ENCODE data around the gene OR11A1. TPM values are rescaled to one million over a fixed set of nuclear protein-coding genes. Genes with fewer than 3 reads are reported as not detected.

Gene OR11A1
- total and polyA plus RNA-seq, 12 donors: not detected

DNA sequence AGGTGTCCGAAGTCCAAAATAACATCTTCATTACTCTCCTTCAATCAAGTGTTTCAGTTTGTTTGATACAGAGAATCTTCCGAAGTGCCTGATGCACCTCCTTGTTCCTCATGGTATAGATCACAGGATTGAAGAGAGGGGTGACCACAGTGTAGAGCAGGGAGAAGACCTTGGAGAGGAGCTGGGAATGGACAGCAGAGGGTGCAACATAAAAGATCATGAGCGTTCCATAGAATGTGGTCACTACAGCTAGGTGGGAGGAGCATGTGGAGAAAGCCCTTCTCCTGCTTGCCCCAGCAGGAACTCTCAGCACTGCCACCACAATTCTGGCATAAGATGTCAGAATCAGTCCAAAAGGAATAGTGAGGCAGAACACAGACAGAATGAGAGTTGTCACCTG lies 30.2 kb downstream of the OR11A1 start:
- no peaks in the 10 kb centered on the region for H3K36me3 ChIP-seq (replicated peaks in 1 of 2)
- no peak overlapping the region for H3K27ac ChIP-seq
- H3K4me1 ChIP-seq (replicated peaks in 1 of 2): no peaks in the 10 kb centered on the region
- DNase-seq: no peak
- H3K27me3 ChIP-seq: no peaks in the 10 kb centered on the region
- intact Hi-C loops (cut with DNase I): no loop called here
- no peak for TF ChIP-seq POLR2A (IDR thresholded peaks at IDR 0.05)
- TF ChIP-seq, protein P1, sequence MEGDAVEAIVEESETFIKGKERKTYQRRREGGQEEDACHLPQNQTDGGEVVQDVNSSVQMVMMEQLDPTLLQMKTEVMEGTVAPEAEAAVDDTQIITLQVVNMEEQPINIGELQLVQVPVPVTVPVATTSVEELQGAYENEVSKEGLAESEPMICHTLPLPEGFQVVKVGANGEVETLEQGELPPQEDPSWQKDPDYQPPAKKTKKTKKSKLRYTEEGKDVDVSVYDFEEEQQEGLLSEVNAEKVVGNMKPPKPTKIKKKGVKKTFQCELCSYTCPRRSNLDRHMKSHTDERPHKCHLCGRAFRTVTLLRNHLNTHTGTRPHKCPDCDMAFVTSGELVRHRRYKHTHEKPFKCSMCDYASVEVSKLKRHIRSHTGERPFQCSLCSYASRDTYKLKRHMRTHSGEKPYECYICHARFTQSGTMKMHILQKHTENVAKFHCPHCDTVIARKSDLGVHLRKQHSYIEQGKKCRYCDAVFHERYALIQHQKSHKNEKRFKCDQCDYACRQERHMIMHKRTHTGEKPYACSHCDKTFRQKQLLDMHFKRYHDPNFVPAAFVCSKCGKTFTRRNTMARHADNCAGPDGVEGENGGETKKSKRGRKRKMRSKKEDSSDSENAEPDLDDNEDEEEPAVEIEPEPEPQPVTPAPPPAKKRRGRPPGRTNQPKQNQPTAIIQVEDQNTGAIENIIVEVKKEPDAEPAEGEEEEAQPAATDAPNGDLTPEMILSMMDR (IDR thresholded peaks at IDR 0.05): no peak
- no peaks in the 10 kb centered on the region for H3K9me3 ChIP-seq (replicated peaks in 1 of 3)
- no peak overlapping the region for H3K4me3 ChIP-seq
- WGBS, 4 donors: 77 to 79% (median 79%) methylated on average over 3 of the region's 3 CpGs

DNA sequence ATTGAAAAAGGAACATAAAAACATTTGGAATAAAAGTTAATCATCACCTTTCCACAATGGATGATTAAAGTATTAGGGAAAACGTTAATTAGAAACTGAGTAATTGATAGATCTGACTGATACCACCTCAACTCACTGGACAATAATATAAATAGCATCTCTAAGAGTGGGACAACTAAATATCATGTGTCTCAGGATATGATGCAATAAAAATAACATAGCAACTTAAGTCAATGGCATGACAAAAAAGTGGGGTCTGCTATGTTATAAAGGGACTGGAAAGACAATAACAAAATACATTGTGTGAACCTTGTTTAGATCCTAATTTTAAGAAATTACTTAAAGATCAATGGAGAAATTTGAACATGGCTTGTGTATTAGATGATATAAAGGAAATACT lies 31.8 kb downstream of the OR11A1 start:
- Histone ChIP-seq H3K4me3 (no peak overlapping the region), H3K36me3 (replicated peaks in 1 of 2) (no peaks in the 10 kb centered on the region), H3K4me1 (replicated peaks in 1 of 2) (no peaks in the 10 kb centered on the region), H3K9me3 (replicated peaks in 1 of 3) (no peaks in the 10 kb centered on the region), H3K27ac (no peak overlapping the region), H3K27me3 (no peaks in the 10 kb centered on the region)
- WGBS, 4 donors: 33 to 41% (median 39%) methylated on average over 1 of the region's 1 CpG
- DNase-seq: no peak
- intact Hi-C loops (cut with DNase I): no loop called here
- TF ChIP-seq, protein P1 (IDR thresholded peaks at IDR 0.05): no peak

DNA sequence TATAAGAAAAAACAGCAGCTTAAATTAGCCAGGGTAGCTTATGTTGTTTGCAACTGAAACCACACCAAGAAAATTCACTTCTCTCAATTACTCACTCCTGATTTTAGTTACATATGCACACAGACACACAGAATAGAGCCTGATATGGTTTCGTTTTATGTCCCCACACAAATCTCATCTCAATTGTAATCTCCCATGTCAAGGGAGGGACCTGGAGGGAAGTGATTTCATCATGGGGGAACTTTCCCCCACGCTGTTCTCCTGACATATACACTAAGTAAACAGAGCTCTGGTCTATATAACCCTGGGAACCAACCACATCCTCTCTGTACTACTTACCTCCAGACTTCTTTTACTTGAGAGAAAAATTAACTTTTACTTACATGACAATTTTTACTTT lies 32.3 kb downstream of the OR11A1 start:
- DNase-seq: no peak
- intact Hi-C loops (cut with DNase I): no loop called here
- Histone ChIP-seq H3K9me3 (replicated peaks in 1 of 3) (no peaks in the 10 kb centered on the region), H3K27me3 (no peaks in the 10 kb centered on the region), H3K4me1 (replicated peaks in 1 of 2) (no peaks in the 10 kb centered on the region), H3K36me3 (replicated peaks in 1 of 2) (no peaks in the 10 kb centered on the region), H3K27ac (no peak overlapping the region), H3K4me3 (no peak overlapping the region)
- 39 to 47% (median 41%) methylated on average over 2 of the region's 2 CpGs for WGBS, 4 donors
- TF ChIP-seq, protein P1 (IDR thresholded peaks at IDR 0.05): no peak
- TF ChIP-seq POLR2A (IDR thresholded peaks at IDR 0.05): no peak

DNA sequence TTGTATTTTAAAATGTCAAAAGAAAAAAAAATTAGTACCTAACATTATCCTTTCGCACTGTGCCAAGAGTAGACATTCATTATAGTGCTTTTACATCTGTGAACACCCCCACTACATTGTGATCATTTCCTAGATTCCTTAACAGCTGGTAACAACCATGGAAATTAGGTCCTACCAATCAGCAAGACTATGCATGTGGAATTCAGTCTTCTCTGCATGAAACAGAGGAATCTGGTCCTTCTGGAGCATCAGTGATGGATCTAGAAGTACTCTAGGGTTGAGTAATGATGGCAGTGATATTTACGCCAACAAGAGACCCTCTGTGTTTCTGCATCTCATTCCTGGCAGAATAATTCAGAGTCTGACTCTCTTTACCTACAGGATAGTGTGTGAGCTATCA lies 32.7 kb downstream of the OR11A1 start:
- no peak for DNase-seq
- Histone ChIP-seq H3K27me3 (no peaks in the 10 kb centered on the region), H3K9me3 (replicated peaks in 1 of 3) (no peaks in the 10 kb centered on the region), H3K4me3 (no peak overlapping the region), H3K27ac (no peak overlapping the region), H3K36me3 (replicated peaks in 1 of 2) (no peaks in the 10 kb centered on the region), H3K4me1 (replicated peaks in 1 of 2) (no peaks in the 10 kb centered on the region)
- TF ChIP-seq, protein P1 (IDR thresholded peaks at IDR 0.05): no peak
- TF ChIP-seq POLR2A (IDR thresholded peaks at IDR 0.05): no peak
- WGBS, 4 donors: 75 to 80% (median 77%) methylated on average over 2 of the region's 2 CpGs
- intact Hi-C loops (cut with DNase I): no loop called here

Measured in adrenal gland (tissue), 12 donors.